OCI-LY3 (cell line): ENCODE data around the gene MYH9.
A peak's percentile ranks its signal among the peaks of the same experiment; 100 is the strongest.

Experiments
- H2AFZ ChIP-seq: fragments of 200-600, 300-600 bp; shearing (Covaris generic); 2 replicates; pipeline ENCODE4 v1.6.0; 2014; ENCODE audit warnings: antibody characterized with exemption, low read depth, low read length
- H3K27ac ChIP-seq: fragments of 200-600, 300-600 bp; sonication (generic); 2 replicates; pipeline ENCODE4 v1.5.1; 2014; ENCODE audit warnings: mild to moderate bottlenecking, low read length, moderate library complexity, mixed read lengths
- H3K27me3 ChIP-seq: fragments of 200-600, 300-600 bp; sonication (generic); 2 replicates; pipeline ENCODE4 v1.6.1; 2014; ENCODE audit warnings: low read depth, low read length, mixed read lengths
- H3K36me3 ChIP-seq: fragments of 200-600, 300-600 bp; sonication (generic); replicated peaks from 2 replicates; pipeline ENCODE3; 2014; ENCODE audit warnings: low read depth, low read length, mixed read lengths
- H3K4me1 ChIP-seq: fragments of 300-600, 200-600 bp; sonication (generic); 2 replicates; pipeline ENCODE4 v1.6.1; 2014; ENCODE audit warnings: low read length, mixed read lengths
- H3K4me2 ChIP-seq: fragments of 200-600, 300-600 bp; sonication (generic); 2 replicates; pipeline ENCODE4 v1.6.1; 2014; ENCODE audit warnings: low read length, mixed read lengths
- H3K4me3 ChIP-seq: fragments of 300-600, 200-600 bp; sonication (generic); 2 replicates; pipeline ENCODE4 v1.5.1; 2014; ENCODE audit warnings: antibody characterized with exemption, mild to moderate bottlenecking, low read length, moderate library complexity
- H3K79me2 ChIP-seq: fragments of 300-600, 200-600 bp; shearing (Covaris generic); 2 replicates; pipeline ENCODE4 v1.6.1; 2014; ENCODE audit warnings: mild to moderate bottlenecking, low read length, mixed read lengths
- H3K9ac ChIP-seq: fragments of 300-600, 200-600 bp; shearing (Covaris generic); 2 replicates; pipeline ENCODE4 v1.6.0; 2014; ENCODE audit warnings: mild to moderate bottlenecking, low read length, moderate library complexity
- H3K9me3 ChIP-seq: fragments of 200-600, 300-600 bp; shearing (Covaris generic); 2 replicates; pipeline ENCODE4 v1.6.1; 2014; ENCODE audit warnings: low read length, mixed read lengths; ENCODE audit not compliant: insufficient read depth
- H4K20me1 ChIP-seq: fragments of 200-600, 300-600 bp; sonication (generic); 2 replicates; pipeline ENCODE4 v1.6.1; 2016; ENCODE audit warnings: low read length, mixed read lengths; ENCODE audit not compliant: insufficient read depth
- EZH2phosphoT487 ChIP-seq: fragments of 200-600 bp; shearing (Covaris generic); IDR thresholded peaks from 2 replicates; pipeline ENCODE4 v1.6.1; 2018; ENCODE audit warnings: antibody characterized with exemption, mixed run types, low read depth
- TF ChIP-seq, protein P1 (sequence below): fragments of 200-600, 300-600 bp; sonication (generic); IDR thresholded peaks from 2 replicates; pipeline ENCODE4 v1.5.1; 2014; ENCODE audit warnings: antibody characterized with exemption, low read length, low read depth

MYH9 gene

GRCh38 chr22:36339171-36340065, 48.3 kb downstream of the MYH9 start:
- peaks cover 70% of the 10 kb centered on the region for H4K20me1 ChIP-seq
- H3K9ac ChIP-seq, result no peak overlapping the region
- H3K27me3 ChIP-seq, result no peaks in the 10 kb centered on the region
- H3K4me1 ChIP-seq, result peaks cover 8% of the 10 kb centered on the region; the same call in 1 of the 2 replicates
- H3K4me3 ChIP-seq, result no peak overlapping the region
- H2AFZ ChIP-seq, result no peak overlapping the region
- TF ChIP-seq EZH2phosphoT487, result no peak
- TF ChIP-seq, protein P1, sequence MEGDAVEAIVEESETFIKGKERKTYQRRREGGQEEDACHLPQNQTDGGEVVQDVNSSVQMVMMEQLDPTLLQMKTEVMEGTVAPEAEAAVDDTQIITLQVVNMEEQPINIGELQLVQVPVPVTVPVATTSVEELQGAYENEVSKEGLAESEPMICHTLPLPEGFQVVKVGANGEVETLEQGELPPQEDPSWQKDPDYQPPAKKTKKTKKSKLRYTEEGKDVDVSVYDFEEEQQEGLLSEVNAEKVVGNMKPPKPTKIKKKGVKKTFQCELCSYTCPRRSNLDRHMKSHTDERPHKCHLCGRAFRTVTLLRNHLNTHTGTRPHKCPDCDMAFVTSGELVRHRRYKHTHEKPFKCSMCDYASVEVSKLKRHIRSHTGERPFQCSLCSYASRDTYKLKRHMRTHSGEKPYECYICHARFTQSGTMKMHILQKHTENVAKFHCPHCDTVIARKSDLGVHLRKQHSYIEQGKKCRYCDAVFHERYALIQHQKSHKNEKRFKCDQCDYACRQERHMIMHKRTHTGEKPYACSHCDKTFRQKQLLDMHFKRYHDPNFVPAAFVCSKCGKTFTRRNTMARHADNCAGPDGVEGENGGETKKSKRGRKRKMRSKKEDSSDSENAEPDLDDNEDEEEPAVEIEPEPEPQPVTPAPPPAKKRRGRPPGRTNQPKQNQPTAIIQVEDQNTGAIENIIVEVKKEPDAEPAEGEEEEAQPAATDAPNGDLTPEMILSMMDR, result no peak
- H3K79me2 ChIP-seq, result peaks cover 99% of the 10 kb centered on the region
- no peaks in the 10 kb centered on the region for H3K9me3 ChIP-seq
- H3K27ac ChIP-seq, result no peak overlapping the region
- peaks cover 88% of the 10 kb centered on the region for H3K36me3 ChIP-seq
- H3K4me2 ChIP-seq, result no peak overlapping the region

DNA sequence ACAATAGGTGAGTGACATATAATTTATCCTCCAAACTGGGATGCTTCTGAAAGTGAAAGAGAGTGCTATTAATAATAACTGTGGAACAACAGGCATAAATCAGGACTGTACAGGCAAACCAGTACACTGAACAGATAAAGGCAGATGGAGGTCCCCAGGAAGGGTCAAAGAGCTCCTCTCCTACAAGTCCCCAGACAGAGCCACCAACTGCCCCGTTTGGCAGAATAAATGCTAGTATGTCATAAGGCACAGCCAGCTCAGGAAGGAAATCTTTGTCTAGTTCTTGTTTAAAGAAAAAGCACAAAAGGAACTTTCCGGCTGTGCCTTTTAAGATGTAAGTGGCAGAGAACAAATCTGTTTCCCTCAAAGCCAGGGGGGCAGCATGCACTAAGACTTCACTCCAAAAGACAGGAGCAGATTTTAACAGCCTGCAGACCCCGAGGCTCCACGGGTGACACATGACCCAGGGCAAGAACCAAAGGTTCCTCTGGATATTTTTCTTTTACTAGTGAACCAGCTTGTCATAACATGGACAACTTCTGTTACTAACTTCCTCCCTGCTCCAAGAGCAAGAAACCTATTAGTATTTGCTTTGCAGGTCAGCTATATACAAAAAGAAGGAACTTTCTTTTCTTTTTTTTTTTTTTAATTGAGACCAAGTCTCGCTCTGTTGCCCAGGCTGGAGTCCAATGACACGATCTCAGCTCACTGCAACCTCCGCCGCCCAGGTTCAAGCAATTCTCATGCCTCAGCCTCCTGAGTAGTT, 50.2 kb downstream of the MYH9 start:
- TF ChIP-seq, protein P1, result no peak
- peaks cover 27% of the 10 kb centered on the region for H3K4me1 ChIP-seq
- no peak overlapping the region for H3K9ac ChIP-seq
- H3K4me3 ChIP-seq, result no peak overlapping the region
- H3K27ac ChIP-seq, result no peak overlapping the region
- H3K36me3 ChIP-seq, result peaks cover 89% of the 10 kb centered on the region
- no peak overlapping the region for H3K4me2 ChIP-seq
- no peaks in the 10 kb centered on the region for H3K27me3 ChIP-seq
- H2AFZ ChIP-seq, result no peak overlapping the region
- H3K9me3 ChIP-seq, result no peaks in the 10 kb centered on the region
- H3K79me2 ChIP-seq, result peaks cover 99% of the 10 kb centered on the region
- H4K20me1 ChIP-seq, result peaks cover 51% of the 10 kb centered on the region

- H3K4me3 ChIP-seq, result no peak overlapping the region
- H3K79me2 ChIP-seq, result peaks cover 99% of the 10 kb centered on the region
These were observed 51.3 kb downstream of the MYH9 start for GRCh38 chr22:36336246-36337182.

More at GRCh38 chr22:36336246-36337182, 51.3 kb downstream of the MYH9 start:
- Histone ChIP-seq H3K4me2 (no peak overlapping the region), H4K20me1 (peaks cover 41% of the 10 kb centered on the region), H3K27ac (peak overlapping the region; percentile 53; the same call in 1 of the 2 replicates), H3K27me3 (no peaks in the 10 kb centered on the region), H3K36me3 (peaks cover 87% of the 10 kb centered on the region), H3K9ac (no peak overlapping the region), H3K4me1 (peaks cover 37% of the 10 kb centered on the region), H3K9me3 (no peaks in the 10 kb centered on the region), H2AFZ (no peak overlapping the region)
- TF ChIP-seq, protein P1, result no peak
- TF ChIP-seq EZH2phosphoT487, result no peak
